Bronchial epithelial cell (primary cell): ENCODE data around the gene KHDC1L. TPM values are rescaled to one million over a fixed set of nuclear protein-coding genes. Genes with fewer than 3 reads are reported as not detected.
"Not testable (repeated sequence)": the region's sequence is repeated elsewhere in the genome, so short reads cannot be mapped to it uniquely, and the experiment has no call there.

ENCODE experiments used
- DNase-seq: peaks from one replicate; pipeline ENCODE4 v3.0.0-alpha.2; 2010; ENCODE audit warnings: low read depth
- FAIRE-seq: peaks from 2 replicates; lab custom pipeline; 2011; peaks lifted over from hg19 to GRCh38; lab: Jason Lieb, UNC
- H3K27me3 ChIP-seq: 2 replicates; pipeline ENCODE4 v1.5.1; 2011; ENCODE audit warnings: low read length; ENCODE audit not compliant: control insufficient read depth, insufficient read depth
- H3K36me3 ChIP-seq: 2 replicates; pipeline ENCODE4 v1.5.1; 2011; ENCODE audit warnings: low read length; ENCODE audit not compliant: control insufficient read depth, insufficient read depth
- H3K4me3 ChIP-seq: 2 replicates; pipeline ENCODE4 v1.5.1; 2011; ENCODE audit warnings: mild to moderate bottlenecking, low read depth, low read length, control low read depth
- CTCF ChIP-seq: IDR thresholded peaks from 2 replicates; pipeline ENCODE4 v1.5.1; 2011; ENCODE audit warnings: mild to moderate bottlenecking, moderate library complexity, low read length, control low read depth, inconsistent platforms; ENCODE audit not compliant: insufficient read depth, severe bottlenecking
- total RNA-seq: library from RNA; depleted of rRNA; stranded (reverse); fragments of >200 nt; gene quantifications from 2 replicates; pipeline ENCODE4 v1.2.1, GENCODE V29; 2014

The KHDC1L gene
- not detected in 2 replicates for total RNA-seq

- no peak for DNase-seq
- Histone ChIP-seq H3K36me3 (no peaks in the 10 kb centered on the region), H3K27me3 (no peaks in the 10 kb centered on the region), H3K4me3 (no peak within 1 kb of the TSS)
- FAIRE-seq: no peak
- no peak for TF ChIP-seq CTCF
Measured at GRCh38 chr6:73225396-73225795, at the start of gene KHDC1L. KHDC1L (minus strand) TSS chr6:73225496; CDS start chr6:73225408, 88 bp downstream.

- not testable (repeated sequence) for DNase-seq, H3K27me3 ChIP-seq, FAIRE-seq, H3K4me3 ChIP-seq, H3K36me3 ChIP-seq
Measured at GRCh38 chr6:73269296-73269695, 44.0 kb upstream of the KHDC1L start.

GRCh38 chr6:73268896-73269295 lies 43.6 kb upstream of the KHDC1L start:
- H3K4me3 ChIP-seq, H3K36me3 ChIP-seq, DNase-seq, H3K27me3 ChIP-seq, FAIRE-seq: not testable (repeated sequence)

GRCh38 chr6:73264446-73264845 lies 39.1 kb upstream of the KHDC1L start:
- DNase-seq: peak; percentile 99
- no peak for TF ChIP-seq CTCF
- Histone ChIP-seq H3K27me3 (no peaks in the 10 kb centered on the region), H3K4me3 (no peak overlapping the region), H3K36me3 (no peaks in the 10 kb centered on the region)
- FAIRE-seq: peak; percentile 99

GRCh38 chr6:73263570-73263909 lies 38.2 kb upstream of the KHDC1L start:
- TF ChIP-seq CTCF: no peak
- Histone ChIP-seq H3K4me3 (peak overlapping the region; percentile 46), H3K36me3 (no peaks in the 10 kb centered on the region), H3K27me3 (no peaks in the 10 kb centered on the region)
- no peak for FAIRE-seq
- no peak for DNase-seq

GRCh38 chr6:73262671-73263569 lies 37.6 kb upstream of the KHDC1L start, which contains the start of gene KHDC1:
KHDC1 (minus strand) TSS chr6:73263196; CDS start chr6:73242517, 20,679 bp downstream.
- no peak for FAIRE-seq
- H3K4me3 ChIP-seq: peak within 1 kb of the TSS; percentile 46
- H3K27me3 ChIP-seq: no peaks in the 10 kb centered on the region
- no peaks in the 10 kb centered on the region for H3K36me3 ChIP-seq
- peak; percentile 42 for DNase-seq
- no peak for TF ChIP-seq CTCF

GRCh38 chr6:73258721-73259120 lies 33.4 kb upstream of the KHDC1L start:
- Histone ChIP-seq H3K27me3 (no peaks in the 10 kb centered on the region), H3K36me3 (no peaks in the 10 kb centered on the region), H3K4me3 (no peak overlapping the region)
- FAIRE-seq (no peak), DNase-seq (no peak)
- TF ChIP-seq CTCF: no peak

- DNase-seq, H3K4me3 ChIP-seq, H3K36me3 ChIP-seq, H3K27me3 ChIP-seq, FAIRE-seq: not testable (repeated sequence)
Measured at GRCh38 chr6:73254323-73254722, 29.0 kb upstream of the KHDC1L start.
